GM12878 (cell line): ENCODE results near the gene APOE.
"Not testable (repeated sequence)": the region's sequence is repeated elsewhere in the genome, so short reads cannot be mapped to it uniquely, and the experiment has no call there.

Experiments used
- EZH2 ChIP-seq: IDR thresholded peaks from 2 replicates; pipeline ENCODE4 v1.6.1; 2012; ENCODE audit warnings: low read depth, mild to moderate bottlenecking, control low read depth, inconsistent platforms, low read length, borderline replicate concordance; ENCODE audit not compliant: control insufficient read depth
- RAD21 ChIP-seq: IDR thresholded peaks from 2 replicates; pipeline ENCODE4 v1.6.1; 2011; ENCODE audit warnings: mild to moderate bottlenecking, low read depth, low read length, moderate library complexity; ENCODE audit not compliant: insufficient read depth
- TAF1 ChIP-seq: IDR thresholded peaks from 2 replicates; pipeline ENCODE4 v1.6.1; 2011; ENCODE audit warnings: mild to moderate bottlenecking, low read depth, low read length, borderline replicate concordance
- TF ChIP-seq, protein P1 (sequence below): IDR thresholded peaks from 2 replicates; pipeline ENCODE4 v1.6.1; 2012; ENCODE audit warnings: low read depth, low read length, improper control_type of control experiment
- TF ChIP-seq, protein P2 (sequence below), 3 experiments: IDR thresholded peaks in 2 of 3; conservative IDR thresholded peaks in 1 of 3; 2 replicates each; pipeline ENCODE4 v1.5.1; 2011; ENCODE audit warnings: low read depth in 3 of 3, low read length in 3 of 3, mild to moderate bottlenecking in 3 of 3, control low read depth in 2 of 3, moderate library complexity in 2 of 3, inconsistent platforms in 1 of 3, mixed read lengths in 1 of 3; ENCODE audit not compliant: control insufficient read depth in 2 of 3, insufficient read depth in 1 of 3; ENCODE audit errors: extremely low read depth in 1 of 3

DNA sequence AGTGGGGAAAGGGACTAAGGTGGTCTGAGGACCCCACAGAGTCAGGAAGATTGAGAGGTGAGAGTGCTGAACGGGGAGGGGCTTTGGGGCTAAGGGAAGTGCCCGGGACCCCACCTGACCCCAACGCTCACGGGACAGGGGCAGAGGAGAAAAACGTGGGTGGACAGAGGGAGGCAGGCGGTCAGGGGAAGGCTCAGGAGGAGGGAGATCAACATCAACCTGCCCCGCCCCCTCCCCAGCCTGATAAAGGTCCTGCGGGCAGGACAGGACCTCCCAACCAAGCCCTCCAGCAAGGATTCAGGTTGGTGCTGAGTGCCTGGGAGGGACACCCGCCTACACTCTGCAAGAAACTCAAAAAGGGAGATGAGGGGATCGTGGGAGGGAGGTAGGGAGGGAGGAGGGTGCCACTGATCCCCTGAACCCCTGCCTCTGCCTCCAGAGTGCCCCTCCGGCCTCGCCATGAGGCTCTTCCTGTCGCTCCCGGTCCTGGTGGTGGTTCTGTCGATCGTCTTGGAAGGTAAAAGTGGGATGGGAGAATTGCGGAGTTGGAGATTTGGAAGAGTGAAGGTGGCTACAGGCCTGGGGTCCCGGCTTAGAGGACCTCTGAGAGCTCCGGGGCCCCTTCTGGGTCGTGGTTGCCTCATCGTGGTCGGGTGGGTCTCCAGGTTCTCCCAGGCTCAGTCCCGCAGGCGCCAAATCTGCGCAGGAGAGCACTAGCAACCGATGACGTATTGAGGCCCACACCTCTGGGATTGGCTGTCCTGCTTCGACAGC, 9.0 kb downstream of the APOE start, which contains the start of gene APOC1:
- TF ChIP-seq, protein P1, sequence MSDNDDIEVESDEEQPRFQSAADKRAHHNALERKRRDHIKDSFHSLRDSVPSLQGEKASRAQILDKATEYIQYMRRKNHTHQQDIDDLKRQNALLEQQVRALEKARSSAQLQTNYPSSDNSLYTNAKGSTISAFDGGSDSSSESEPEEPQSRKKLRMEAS = not testable (repeated sequence)
- TF ChIP-seq TAF1, EZH2, RAD21: not testable (repeated sequence)
- TF ChIP-seq, protein P2, sequence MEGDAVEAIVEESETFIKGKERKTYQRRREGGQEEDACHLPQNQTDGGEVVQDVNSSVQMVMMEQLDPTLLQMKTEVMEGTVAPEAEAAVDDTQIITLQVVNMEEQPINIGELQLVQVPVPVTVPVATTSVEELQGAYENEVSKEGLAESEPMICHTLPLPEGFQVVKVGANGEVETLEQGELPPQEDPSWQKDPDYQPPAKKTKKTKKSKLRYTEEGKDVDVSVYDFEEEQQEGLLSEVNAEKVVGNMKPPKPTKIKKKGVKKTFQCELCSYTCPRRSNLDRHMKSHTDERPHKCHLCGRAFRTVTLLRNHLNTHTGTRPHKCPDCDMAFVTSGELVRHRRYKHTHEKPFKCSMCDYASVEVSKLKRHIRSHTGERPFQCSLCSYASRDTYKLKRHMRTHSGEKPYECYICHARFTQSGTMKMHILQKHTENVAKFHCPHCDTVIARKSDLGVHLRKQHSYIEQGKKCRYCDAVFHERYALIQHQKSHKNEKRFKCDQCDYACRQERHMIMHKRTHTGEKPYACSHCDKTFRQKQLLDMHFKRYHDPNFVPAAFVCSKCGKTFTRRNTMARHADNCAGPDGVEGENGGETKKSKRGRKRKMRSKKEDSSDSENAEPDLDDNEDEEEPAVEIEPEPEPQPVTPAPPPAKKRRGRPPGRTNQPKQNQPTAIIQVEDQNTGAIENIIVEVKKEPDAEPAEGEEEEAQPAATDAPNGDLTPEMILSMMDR (IDR thresholded peaks at IDR 0.05 in 2 of 3, conservative IDR thresholded peaks at IDR 0.05 in 1 of 3; ENCODE audit: control insufficient read depth in 2 of 3, extremely low read depth in 1 of 3, insufficient read depth in 1 of 3, low read depth in 3 of 3, low read length in 3 of 3) = not testable (repeated sequence)
